Hepatocyte (in vitro differentiated cells): ENCODE measurements around the gene GPR35. TPM values are rescaled to one million over a fixed set of nuclear protein-coding genes. Genes with fewer than 3 reads are reported as not detected.
A peak's percentile ranks its signal among the peaks of the same experiment; 100 is the strongest.

Experiments
- DNase-seq: peaks from one replicate; pipeline ENCODE4 v3.0.0-alpha.2; 2016; ENCODE audit warnings: low spot score
- H2AFZ ChIP-seq: fragments of 200-600 bp; sonication (generic); 2 replicates; pipeline ENCODE4 v1.6.0; 2016; ENCODE audit warnings: antibody characterized with exemption, mild to moderate bottlenecking
- H3K27ac ChIP-seq: fragments of 200-600 bp; sonication (generic); 2 replicates; pipeline ENCODE4 v1.5.1; 2016; ENCODE audit warnings: mild to moderate bottlenecking
- H3K27me3 ChIP-seq: fragments of 200-600 bp; sonication (generic); 2 replicates; pipeline ENCODE4 v1.6.1; 2016
- H3K36me3 ChIP-seq: fragments of 200-600 bp; sonication (generic); replicated peaks from 2 replicates; pipeline ENCODE4 v1.5.1; 2016; ENCODE audit warnings: low read depth; ENCODE audit not compliant: insufficient read depth
- H3K4me1 ChIP-seq: fragments of 200-600 bp; sonication (generic); 2 replicates; pipeline ENCODE4 v1.5.1; 2016; ENCODE audit warnings: mild to moderate bottlenecking, moderate library complexity; ENCODE audit not compliant: insufficient read depth
- H3K4me2 ChIP-seq: fragments of 200-600 bp; sonication (generic); 2 replicates; pipeline ENCODE4 v1.6.0; 2016
- H3K4me3 ChIP-seq: fragments of 200-600 bp; sonication (generic); 2 replicates; pipeline ENCODE4 v1.5.1; 2016; ENCODE audit warnings: mild to moderate bottlenecking
- H3K79me2 ChIP-seq: fragments of 200-600 bp; sonication (generic); 2 replicates; pipeline ENCODE4 v1.6.0; 2017; ENCODE audit warnings: mild to moderate bottlenecking
- H3K9me2 ChIP-seq: fragments of 200-600 bp; sonication (generic); replicated peaks from 2 replicates; pipeline ENCODE4 v1.6.0; 2017; ENCODE audit warnings: mild to moderate bottlenecking; ENCODE audit not compliant: insufficient read depth
- H3K9me3 ChIP-seq: fragments of 200-600 bp; sonication (generic); 2 replicates; pipeline ENCODE4 v1.5.1; 2016; ENCODE audit warnings: low read depth, mild to moderate bottlenecking
- H4K20me1 ChIP-seq: fragments of 200-600 bp; sonication (generic); 2 replicates; pipeline ENCODE4 v1.6.0; 2016; ENCODE audit warnings: mild to moderate bottlenecking; ENCODE audit not compliant: insufficient read depth, poor library complexity, severe bottlenecking
- EZH2 ChIP-seq: fragments of 200-600 bp; sonication (generic); IDR thresholded peaks from 2 replicates; pipeline ENCODE4 v1.6.1; 2016; ENCODE audit warnings: antibody characterized with exemption, mild to moderate bottlenecking, borderline replicate concordance
- EZH2phosphoT487 ChIP-seq: fragments of 200-600 bp; sonication (generic); IDR thresholded peaks from one replicate; pipeline ENCODE4 v1.6.1; 2018; ENCODE audit warnings: antibody characterized with exemption, mild to moderate bottlenecking, low read depth, moderate library complexity; ENCODE audit not compliant: unreplicated experiment, severe bottlenecking
- WGBS: methylation state at CpG from one replicate; pipeline ENCODE4 v1.1.6; 2016; ENCODE audit warnings: low lambda C conversion rate; ENCODE audit errors: missing lambda C conversion rate; 5-methylcytosine and 5-hydroxymethylcytosine counted together
- polyA plus RNA-seq: library from polyadenylated mRNA; unstranded; fragments of >200 nt; fragmentation: Nextera tagmentation; extraction: Ambion mirVana; gene quantifications from 2 replicates; pipeline ENCODE4 v1.2.1, GENCODE V29; 2016
- total RNA-seq: library from RNA; depleted of rRNA; stranded (reverse); fragments of >200 nt; gene quantifications from 2 replicates; pipeline ENCODE4 v1.2.3, GENCODE V29; 2014
- TF ChIP-seq, protein P1 (sequence below): fragments of 200-600 bp; sonication (generic); IDR thresholded peaks from 2 replicates; pipeline ENCODE4 v1.5.1; 2016; ENCODE audit warnings: antibody characterized with exemption, mild to moderate bottlenecking; ENCODE audit not compliant: poor library complexity

The GPR35 gene
- total and polyA plus RNA-seq, 2 experiments from 2014 or later: 10.5 to 14.7 TPM

- TF ChIP-seq, protein P1, sequence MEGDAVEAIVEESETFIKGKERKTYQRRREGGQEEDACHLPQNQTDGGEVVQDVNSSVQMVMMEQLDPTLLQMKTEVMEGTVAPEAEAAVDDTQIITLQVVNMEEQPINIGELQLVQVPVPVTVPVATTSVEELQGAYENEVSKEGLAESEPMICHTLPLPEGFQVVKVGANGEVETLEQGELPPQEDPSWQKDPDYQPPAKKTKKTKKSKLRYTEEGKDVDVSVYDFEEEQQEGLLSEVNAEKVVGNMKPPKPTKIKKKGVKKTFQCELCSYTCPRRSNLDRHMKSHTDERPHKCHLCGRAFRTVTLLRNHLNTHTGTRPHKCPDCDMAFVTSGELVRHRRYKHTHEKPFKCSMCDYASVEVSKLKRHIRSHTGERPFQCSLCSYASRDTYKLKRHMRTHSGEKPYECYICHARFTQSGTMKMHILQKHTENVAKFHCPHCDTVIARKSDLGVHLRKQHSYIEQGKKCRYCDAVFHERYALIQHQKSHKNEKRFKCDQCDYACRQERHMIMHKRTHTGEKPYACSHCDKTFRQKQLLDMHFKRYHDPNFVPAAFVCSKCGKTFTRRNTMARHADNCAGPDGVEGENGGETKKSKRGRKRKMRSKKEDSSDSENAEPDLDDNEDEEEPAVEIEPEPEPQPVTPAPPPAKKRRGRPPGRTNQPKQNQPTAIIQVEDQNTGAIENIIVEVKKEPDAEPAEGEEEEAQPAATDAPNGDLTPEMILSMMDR: no peak
- TF ChIP-seq EZH2 (no peak), EZH2phosphoT487 (no peak)
- no peaks in the 10 kb centered on the region for H4K20me1 ChIP-seq
- peak overlapping the region; percentile 88 for H3K27ac ChIP-seq
- H3K79me2 ChIP-seq: peaks cover 44% of the 10 kb centered on the region
- no peaks in the 10 kb centered on the region for H3K9me3 ChIP-seq
- peaks cover 22% of the 10 kb centered on the region for H3K4me1 ChIP-seq
- H3K27me3 ChIP-seq: no peaks in the 10 kb centered on the region
- H3K36me3 ChIP-seq: no peaks in the 10 kb centered on the region
- no peak overlapping the region for H2AFZ ChIP-seq
- H3K4me3 ChIP-seq: no peak overlapping the region
- H3K9me2 ChIP-seq: no peaks in the 10 kb centered on the region
- H3K4me2 ChIP-seq: peak overlapping the region; percentile 54
- DNase-seq: no peak
- 97% methylated on average over 11 of the region's 12 CpGs for WGBS
Observed at GRCh38 chr2:240579071-240579762, 46.1 kb upstream of the GPR35 start.

- no peaks in the 10 kb centered on the region for H3K36me3 ChIP-seq
- no peaks in the 10 kb centered on the region for H3K27me3 ChIP-seq
- H3K4me3 ChIP-seq: no peak overlapping the region
- H3K9me3 ChIP-seq: no peaks in the 10 kb centered on the region
- H3K79me2 ChIP-seq: peaks cover 52% of the 10 kb centered on the region
- H3K9me2 ChIP-seq: no peaks in the 10 kb centered on the region
- no peak overlapping the region for H2AFZ ChIP-seq
- peaks cover 26% of the 10 kb centered on the region for H3K4me1 ChIP-seq
- peak overlapping the region; percentile 88 for H3K27ac ChIP-seq
- no peaks in the 10 kb centered on the region for H4K20me1 ChIP-seq
- peak overlapping the region; percentile 54 for H3K4me2 ChIP-seq
- WGBS: 50% methylated on average over 27 of the region's 27 CpGs
- peak; percentile 82 for DNase-seq
- TF ChIP-seq EZH2phosphoT487 (no peak), EZH2 (no peak)
- TF ChIP-seq, protein P1: peak; percentile 40
Observed at GRCh38 chr2:240579771-240580614, 45.3 kb upstream of the GPR35 start.

GRCh38 chr2:240581811-240582210 is 43.5 kb upstream of the GPR35 start:
- Histone ChIP-seq H3K4me1 (peaks cover 33% of the 10 kb centered on the region), H2AFZ (no peak overlapping the region), H3K27me3 (no peaks in the 10 kb centered on the region), H4K20me1 (no peaks in the 10 kb centered on the region), H3K79me2 (peaks cover 62% of the 10 kb centered on the region), H3K27ac (no peak overlapping the region), H3K9me3 (no peaks in the 10 kb centered on the region), H3K36me3 (no peaks in the 10 kb centered on the region), H3K4me2 (no peak overlapping the region), H3K4me3 (no peak overlapping the region), H3K9me2 (no peaks in the 10 kb centered on the region)
- 89% methylated on average over 5 of the region's 5 CpGs for WGBS
- TF ChIP-seq EZH2phosphoT487 (no peak), EZH2 (no peak)
- TF ChIP-seq, protein P1: no peak
- DNase-seq: no peak
